SK-N-SH (cell line): ENCODE results near the gene OR52E5.

ENCODE experiments used
- CHD2 ChIP-seq: fragments of 150-350 bp; IDR thresholded peaks from 2 replicates; pipeline ENCODE4 v1.6.1; 2018; ENCODE audit warnings: low read length; ENCODE audit not compliant: partially characterized antibody
- CTCF ChIP-seq: fragments of 200-600 bp; sonication (generic); IDR thresholded peaks from 2 replicates; pipeline ENCODE4 v1.6.1; 2017; ENCODE audit warnings: antibody characterized with exemption, mild to moderate bottlenecking, moderate library complexity
- EP300 ChIP-seq, 2 experiments: IDR thresholded peaks; 2 replicates each; pipeline versions ENCODE4 v1.4.0 to v1.6.1; 2012; ENCODE audit warnings: borderline replicate concordance in 1 of 2, low read depth in 1 of 2, low read length in 1 of 2
- EZH2phosphoT487 ChIP-seq: fragments of 200-600 bp; sonication (generic); IDR thresholded peaks from 2 replicates; pipeline ENCODE4 v1.6.1; 2017; ENCODE audit warnings: low read depth, mixed run types, mild to moderate bottlenecking, antibody characterized with exemption, moderate library complexity, borderline replicate concordance
- JUND ChIP-seq: IDR thresholded peaks from 2 replicates; pipeline ENCODE4 v1.4.0; 2012
- MAX ChIP-seq: IDR thresholded peaks from 2 replicates; pipeline ENCODE4 v1.4.0; 2012; ENCODE audit warnings: low read depth
- RAD21 ChIP-seq: IDR thresholded peaks from 2 replicates; pipeline ENCODE4 v1.6.1; 2012; ENCODE audit warnings: mild to moderate bottlenecking, low read length
- RFX5 ChIP-seq: IDR thresholded peaks from 2 replicates; pipeline ENCODE4 v1.6.1; 2012; ENCODE audit warnings: mild to moderate bottlenecking, improper control_type of control experiment, low read length
- TCF12 ChIP-seq: IDR thresholded peaks from 2 replicates; pipeline ENCODE4 v1.4.0; 2012
- ZBTB33 ChIP-seq: IDR thresholded peaks from 2 replicates; pipeline ENCODE4 v1.4.0; 2012; ENCODE audit warnings: low read depth, borderline replicate concordance

- no peak for TF ChIP-seq CTCF
- no peak for TF ChIP-seq TCF12
- TF ChIP-seq ZBTB33 = no peak
- TF ChIP-seq MAX = no peak
- no peak for TF ChIP-seq CHD2
- no peak for TF ChIP-seq EZH2phosphoT487
- no peak for TF ChIP-seq EP300 (IDR thresholded peaks at IDR 0.05; ENCODE audit: borderline replicate concordance in 1 of 2, low read depth in 1 of 2, low read length in 1 of 2)
- TF ChIP-seq RFX5 = no peak
- TF ChIP-seq JUND = no peak
- no peak for TF ChIP-seq RAD21
Measured at GRCh38 chr11:5923427-5923776, 30.4 kb downstream of the OR52E5 start.
